SK-N-SH (cell line): ENCODE data around the gene SIPA1. TPM values are rescaled to one million over a fixed set of nuclear protein-coding genes. Genes with fewer than 3 reads are reported as not detected.

Source experiments
- CTCF ChIA-PET: fragments of 300-600, 350-600 bp; formaldehyde crosslinking; extraction: SDS; loops from one replicate; lab custom pipeline; 2021; lab: Yijun Ruan, JAX
- POLR2A ChIA-PET: fragments of 350-600 bp; sonication (Branson Sonifier 250); formaldehyde crosslinking; extraction: SDS; loops from one replicate; lab custom pipeline; 2020; ENCODE audit warnings: antibody characterized with exemption, inconsistent platforms; lab: Yijun Ruan, JAX
- DNase-seq: peaks from one replicate; pipeline ENCODE4 v3.0.0; 2012
- H2AFZ ChIP-seq: fragments of 200-600 bp; sonication (generic); 2 replicates; pipeline ENCODE4 v1.8.1; 2016; ENCODE audit warnings: antibody characterized with exemption, mild to moderate bottlenecking, low read depth
- H3F3A ChIP-seq: fragments of 200-600 bp; sonication (generic); replicated peaks from 2 replicates; pipeline ENCODE3; 2016; ENCODE audit warnings: antibody characterized with exemption, mild to moderate bottlenecking; ENCODE audit not compliant: insufficient read depth
- H3K27ac ChIP-seq, 2 experiments: fragments of 200-500 bp in 1 of 2; fragments of 200-600 bp in 1 of 2; sonication (Bioruptor generic) in 1 of 2; sonication (generic), shearing (Covaris generic) in 1 of 2; 2 replicates each; pipeline versions ENCODE4 v1.5.1 to v1.6.1; 2014 to 2016; ENCODE audit warnings: low read depth in 2 of 2, inconsistent platforms in 1 of 2, low read length in 1 of 2, mild to moderate bottlenecking in 1 of 2, mixed read lengths in 1 of 2
- H3K27me3 ChIP-seq: fragments of 200-600 bp; sonication (generic), shearing (Covaris generic); 2 replicates; pipeline ENCODE4 v1.6.1; 2016; ENCODE audit warnings: mixed run types; ENCODE audit not compliant: insufficient read depth
- H3K36me3 ChIP-seq, 2 experiments: fragments of 200-500 bp in 1 of 2; fragments of 200-600 bp in 1 of 2; sonication (Bioruptor generic) in 1 of 2; sonication (generic) in 1 of 2; replicated peaks in 1 of 2; 2 replicates each; pipeline versions ENCODE3 to v1.5.1; 2014 to 2016; ENCODE audit warnings: low read length in 1 of 2, mild to moderate bottlenecking in 1 of 2; ENCODE audit not compliant: insufficient read depth in 2 of 2, control insufficient read depth in 1 of 2
- H3K4me1 ChIP-seq, 2 experiments: fragments of 200-500 bp in 1 of 2; fragments of 200-600 bp in 1 of 2; sonication (Bioruptor generic) in 1 of 2; sonication (generic), shearing (Covaris generic) in 1 of 2; 2 replicates each; pipeline versions ENCODE4 v1.5.1 to v1.6.1; 2014 to 2016; ENCODE audit warnings: low read depth in 1 of 2, low read length in 1 of 2, mixed run types in 1 of 2; ENCODE audit not compliant: insufficient read depth in 2 of 2, control insufficient read depth in 1 of 2
- H3K4me2 ChIP-seq: fragments of 200-600 bp; sonication (generic), shearing (Covaris generic); 2 replicates; pipeline ENCODE4 v1.6.1; 2017; ENCODE audit warnings: mixed run types
- H3K4me3 ChIP-seq, 2 experiments: fragments of 200-500 bp in 1 of 2; fragments of 200-600 bp in 1 of 2; sonication (Bioruptor generic) in 1 of 2; sonication (generic), shearing (Covaris generic) in 1 of 2; 2 replicates each; pipeline versions ENCODE4 v1.5.1 to v1.8.1; 2014 to 2016; ENCODE audit warnings: low read depth in 2 of 2, inconsistent platforms in 1 of 2, low read length in 1 of 2, mild to moderate bottlenecking in 1 of 2, mixed read lengths in 1 of 2, moderate library complexity in 1 of 2
- H3K79me2 ChIP-seq: fragments of 200-600 bp; sonication (generic); 2 replicates; pipeline ENCODE4 v1.8.1; 2017; ENCODE audit warnings: mild to moderate bottlenecking; ENCODE audit not compliant: insufficient read depth
- H3K9ac ChIP-seq: fragments of 200-600 bp; sonication (generic); 2 replicates; pipeline ENCODE4 v1.6.1; 2017; ENCODE audit warnings: mixed run types
- H3K9me2 ChIP-seq: fragments of 200-600 bp; sonication (generic); 2 replicates; pipeline ENCODE4 v1.6.1; 2017; ENCODE audit warnings: mixed run types
- H3K9me3 ChIP-seq: fragments of 200-600 bp; sonication (generic); 2 replicates; pipeline ENCODE4 v1.6.1; 2017; ENCODE audit warnings: mixed run types, mild to moderate bottlenecking, moderate library complexity
- H4K20me1 ChIP-seq: fragments of 200-600 bp; sonication (generic); 2 replicates; pipeline ENCODE4 v1.6.1; 2017; ENCODE audit warnings: mild to moderate bottlenecking, mixed run types; ENCODE audit not compliant: insufficient read depth
- EZH2phosphoT487 ChIP-seq: fragments of 200-600 bp; sonication (generic); IDR thresholded peaks from 2 replicates; pipeline ENCODE4 v1.6.1; 2017; ENCODE audit warnings: low read depth, mixed run types, mild to moderate bottlenecking, antibody characterized with exemption, moderate library complexity, borderline replicate concordance
- FOSL2 ChIP-seq: IDR thresholded peaks from 2 replicates; pipeline ENCODE4 v1.4.0; 2012; ENCODE audit warnings: low read depth, mild to moderate bottlenecking, moderate library complexity, borderline replicate concordance
- FOXJ3 ChIP-seq: sonication (generic); formaldehyde crosslinking; IDR thresholded peaks from 2 replicates; pipeline ENCODE4 v1.5.1; 2020; ENCODE audit warnings: mild to moderate bottlenecking, missing genetic modification reagents
- GABPA ChIP-seq: IDR thresholded peaks from 2 replicates; pipeline ENCODE4 v1.4.0; 2012; ENCODE audit warnings: low read depth, mild to moderate bottlenecking
- GATA2 ChIP-seq: sonication (generic); formaldehyde crosslinking; IDR thresholded peaks from 2 replicates; pipeline ENCODE4 v1.5.0; 2020; ENCODE audit warnings: mild to moderate bottlenecking, missing genetic modification reagents
- JUND ChIP-seq: IDR thresholded peaks from 2 replicates; pipeline ENCODE4 v1.4.0; 2012
- MEF2A ChIP-seq: IDR thresholded peaks from 2 replicates; pipeline ENCODE4 v1.4.0; 2012; ENCODE audit warnings: low read depth, borderline replicate concordance
- RCOR1 ChIP-seq: fragments of 150-350 bp; IDR thresholded peaks from 2 replicates; pipeline ENCODE4 v1.6.1; 2017; ENCODE audit warnings: antibody characterized with exemption, low read length
- RXRA ChIP-seq: IDR thresholded peaks from 2 replicates; pipeline ENCODE4 v1.4.0; 2012; ENCODE audit warnings: low read depth, mild to moderate bottlenecking, borderline replicate concordance
- TAF1 ChIP-seq: IDR thresholded peaks from 2 replicates; pipeline ENCODE4 v1.6.1; 2012; ENCODE audit warnings: low read depth, mild to moderate bottlenecking, low read length, moderate library complexity, borderline replicate concordance
- TCF12 ChIP-seq: IDR thresholded peaks from 2 replicates; pipeline ENCODE4 v1.4.0; 2012
- TEAD4 ChIP-seq: IDR thresholded peaks from 2 replicates; pipeline ENCODE4 v1.4.0; 2012; ENCODE audit warnings: mild to moderate bottlenecking, borderline replicate concordance; ENCODE audit not compliant: insufficient read depth
- WGBS: methylation state at CpG from one replicate; pipeline ENCODE4 v1.1.6; 2017; ENCODE audit warnings: low lambda C conversion rate; 5-methylcytosine and 5-hydroxymethylcytosine counted together
- polyA plus RNA-seq, 3 experiments: library from polyadenylated mRNA; depleted of rRNA; stranded (reverse); fragments of >200 nt; gene quantifications; 2 replicates each; pipeline ENCODE4 v1.2.3, GENCODE V29; 2012
- TF ChIP-seq, protein P1 (sequence below): fragments of 150-350 bp; IDR thresholded peaks from 2 replicates; pipeline ENCODE4 v1.6.1; 2016; ENCODE audit warnings: mild to moderate bottlenecking, low read depth, low read length
- TF ChIP-seq, protein P2 (sequence below): fragments of 150-350 bp; IDR thresholded peaks from 2 replicates; pipeline ENCODE4 v1.6.1; 2017; ENCODE audit warnings: antibody characterized with exemption, low read length, low read depth, borderline replicate concordance
- TF ChIP-seq, protein P3 (sequence below): IDR thresholded peaks from 2 replicates; pipeline ENCODE4 v1.6.1; 2012; ENCODE audit warnings: mild to moderate bottlenecking, low read depth, low read length, moderate library complexity
- TF ChIP-seq, protein P4 (sequence below): IDR thresholded peaks from 2 replicates; pipeline ENCODE4 v1.4.0; 2012; ENCODE audit warnings: low read depth

SIPA1 gene
- polyA plus RNA-seq, 1 of the 3 experiments (the other 2 are of a cell fraction) = 18.7 TPM

DNA sequence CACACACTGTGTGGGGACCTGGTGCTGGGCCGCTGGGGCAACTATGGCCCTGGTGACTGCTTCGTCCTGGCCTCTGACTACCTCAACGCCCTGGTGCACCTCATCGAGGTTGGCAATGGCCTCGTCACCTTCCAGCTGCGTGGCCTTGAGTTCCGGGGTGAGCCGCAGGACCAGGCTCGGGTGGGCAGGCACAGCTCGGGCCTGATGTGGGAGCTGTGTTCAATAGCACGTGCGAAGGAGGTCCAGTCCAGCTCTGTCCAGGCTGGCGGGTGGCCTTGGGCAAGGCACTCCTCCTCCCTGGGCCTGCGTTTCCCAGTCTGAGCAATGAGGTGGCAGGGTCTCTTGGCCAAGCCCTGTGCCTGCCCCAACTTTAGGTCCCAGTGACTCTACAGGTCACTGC is 8.3 kb upstream of the SIPA1 start:
- H2AFZ ChIP-seq = no peak overlapping the region
- no peaks in the 10 kb centered on the region for H4K20me1 ChIP-seq
- POLR2A ChIA-PET = no interaction called here
- DNase-seq = no peak
- H3K9me2 ChIP-seq = no peaks in the 10 kb centered on the region
- H3K27ac ChIP-seq = no peak overlapping the region
- H3K36me3 ChIP-seq = peaks cover 18 to 76% of the 10 kb centered on the region in 2 experiments
- no peaks in the 10 kb centered on the region for H3K4me1 ChIP-seq
- H3K9me3 ChIP-seq = no peaks in the 10 kb centered on the region
- H3K27me3 ChIP-seq = no peaks in the 10 kb centered on the region
- H3F3A ChIP-seq = no peaks in the 10 kb centered on the region
- H3K4me3 ChIP-seq = no peak overlapping the region
- H3K9ac ChIP-seq = no peak overlapping the region
- peaks cover 4% of the 10 kb centered on the region; the same call in 1 of the 2 replicates for H3K79me2 ChIP-seq
- CTCF ChIA-PET = interaction anchor here (0.9 kb wide), 1 partner anchor 36 kb away, joined by 3 read pairs; no protein-coding TSS in a partner anchor
- TF ChIP-seq GABPA (no peak), TAF1 (no peak), TEAD4 (no peak), RCOR1 (no peak), FOXJ3 (CRISPR knock-in tag) (no peak), RXRA (no peak), JUND (no peak), FOSL2 (no peak), GATA2 (CRISPR knock-in tag) (no peak)
- TF ChIP-seq, protein P1, sequence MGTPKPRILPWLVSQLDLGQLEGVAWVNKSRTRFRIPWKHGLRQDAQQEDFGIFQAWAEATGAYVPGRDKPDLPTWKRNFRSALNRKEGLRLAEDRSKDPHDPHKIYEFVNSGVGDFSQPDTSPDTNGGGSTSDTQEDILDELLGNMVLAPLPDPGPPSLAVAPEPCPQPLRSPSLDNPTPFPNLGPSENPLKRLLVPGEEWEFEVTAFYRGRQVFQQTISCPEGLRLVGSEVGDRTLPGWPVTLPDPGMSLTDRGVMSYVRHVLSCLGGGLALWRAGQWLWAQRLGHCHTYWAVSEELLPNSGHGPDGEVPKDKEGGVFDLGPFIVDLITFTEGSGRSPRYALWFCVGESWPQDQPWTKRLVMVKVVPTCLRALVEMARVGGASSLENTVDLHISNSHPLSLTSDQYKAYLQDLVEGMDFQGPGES = no peak
- TF ChIP-seq, protein P2, sequence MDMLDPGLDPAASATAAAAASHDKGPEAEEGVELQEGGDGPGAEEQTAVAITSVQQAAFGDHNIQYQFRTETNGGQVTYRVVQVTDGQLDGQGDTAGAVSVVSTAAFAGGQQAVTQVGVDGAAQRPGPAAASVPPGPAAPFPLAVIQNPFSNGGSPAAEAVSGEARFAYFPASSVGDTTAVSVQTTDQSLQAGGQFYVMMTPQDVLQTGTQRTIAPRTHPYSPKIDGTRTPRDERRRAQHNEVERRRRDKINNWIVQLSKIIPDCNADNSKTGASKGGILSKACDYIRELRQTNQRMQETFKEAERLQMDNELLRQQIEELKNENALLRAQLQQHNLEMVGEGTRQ = no peak
- H3K4me2 ChIP-seq = no peak overlapping the region
- 95% methylated on average over 8 of the region's 14 CpGs for WGBS

DNA sequence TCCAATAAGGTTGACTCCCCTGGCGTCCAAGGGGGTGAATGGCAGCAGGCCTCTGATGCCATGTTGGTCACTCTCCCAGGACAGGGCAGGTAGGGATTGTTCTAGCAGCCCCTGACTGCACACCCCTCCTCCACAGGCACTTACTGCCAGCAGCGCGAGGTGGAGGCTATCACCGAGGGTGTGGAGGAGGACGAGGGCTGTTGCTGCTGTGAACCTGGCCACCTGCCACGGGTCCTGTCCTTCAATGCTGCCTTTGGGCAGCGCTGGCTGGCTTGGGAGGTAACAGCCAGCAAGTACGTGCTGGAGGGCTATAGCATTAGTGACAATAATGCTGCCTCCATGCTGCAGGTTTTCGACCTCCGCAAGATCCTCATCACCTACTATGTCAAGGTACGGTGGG is 7.7 kb upstream of the SIPA1 start:
- POLR2A ChIA-PET = no interaction called here
- Histone ChIP-seq H3K9me2 (no peaks in the 10 kb centered on the region), H3K27ac (no peak overlapping the region), H3K4me3 (no peak overlapping the region), H3F3A (no peaks in the 10 kb centered on the region), H3K4me1 (no peaks in the 10 kb centered on the region), H3K36me3 (peaks cover 17 to 76% of the 10 kb centered on the region in 2 experiments), H3K4me2 (no peak overlapping the region), H4K20me1 (no peaks in the 10 kb centered on the region), H3K9ac (no peak overlapping the region), H3K79me2 (peaks cover 4% of the 10 kb centered on the region; the same call in 1 of the 2 replicates), H2AFZ (no peak overlapping the region), H3K9me3 (no peaks in the 10 kb centered on the region), H3K27me3 (no peaks in the 10 kb centered on the region)
- DNase-seq = no peak
- no CpG with 5 or more reads among the region's 11 CpGs for WGBS
- CTCF ChIA-PET = interaction anchor here (0.9 kb wide), 1 partner anchor 37 kb away, joined by 3 read pairs; no protein-coding TSS in a partner anchor
- no peak for TF ChIP-seq RCOR1
- TF ChIP-seq, protein P3, sequence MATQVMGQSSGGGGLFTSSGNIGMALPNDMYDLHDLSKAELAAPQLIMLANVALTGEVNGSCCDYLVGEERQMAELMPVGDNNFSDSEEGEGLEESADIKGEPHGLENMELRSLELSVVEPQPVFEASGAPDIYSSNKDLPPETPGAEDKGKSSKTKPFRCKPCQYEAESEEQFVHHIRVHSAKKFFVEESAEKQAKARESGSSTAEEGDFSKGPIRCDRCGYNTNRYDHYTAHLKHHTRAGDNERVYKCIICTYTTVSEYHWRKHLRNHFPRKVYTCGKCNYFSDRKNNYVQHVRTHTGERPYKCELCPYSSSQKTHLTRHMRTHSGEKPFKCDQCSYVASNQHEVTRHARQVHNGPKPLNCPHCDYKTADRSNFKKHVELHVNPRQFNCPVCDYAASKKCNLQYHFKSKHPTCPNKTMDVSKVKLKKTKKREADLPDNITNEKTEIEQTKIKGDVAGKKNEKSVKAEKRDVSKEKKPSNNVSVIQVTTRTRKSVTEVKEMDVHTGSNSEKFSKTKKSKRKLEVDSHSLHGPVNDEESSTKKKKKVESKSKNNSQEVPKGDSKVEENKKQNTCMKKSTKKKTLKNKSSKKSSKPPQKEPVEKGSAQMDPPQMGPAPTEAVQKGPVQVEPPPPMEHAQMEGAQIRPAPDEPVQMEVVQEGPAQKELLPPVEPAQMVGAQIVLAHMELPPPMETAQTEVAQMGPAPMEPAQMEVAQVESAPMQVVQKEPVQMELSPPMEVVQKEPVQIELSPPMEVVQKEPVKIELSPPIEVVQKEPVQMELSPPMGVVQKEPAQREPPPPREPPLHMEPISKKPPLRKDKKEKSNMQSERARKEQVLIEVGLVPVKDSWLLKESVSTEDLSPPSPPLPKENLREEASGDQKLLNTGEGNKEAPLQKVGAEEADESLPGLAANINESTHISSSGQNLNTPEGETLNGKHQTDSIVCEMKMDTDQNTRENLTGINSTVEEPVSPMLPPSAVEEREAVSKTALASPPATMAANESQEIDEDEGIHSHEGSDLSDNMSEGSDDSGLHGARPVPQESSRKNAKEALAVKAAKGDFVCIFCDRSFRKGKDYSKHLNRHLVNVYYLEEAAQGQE = no peak
- no peak for TF ChIP-seq MEF2A
- no peak for TF ChIP-seq TAF1
- TF ChIP-seq, protein P4, sequence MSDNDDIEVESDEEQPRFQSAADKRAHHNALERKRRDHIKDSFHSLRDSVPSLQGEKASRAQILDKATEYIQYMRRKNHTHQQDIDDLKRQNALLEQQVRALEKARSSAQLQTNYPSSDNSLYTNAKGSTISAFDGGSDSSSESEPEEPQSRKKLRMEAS = no peak
- TF ChIP-seq EZH2phosphoT487 = no peak
- no peak for TF ChIP-seq TCF12
